GM21367 (cell line): ENCODE results near the gene SQSTM1.

Experiments used
- ATAC-seq: cut with Tn5 transposase; IDR thresholded peaks from one replicate; pipeline ENCODE4 v1.9.1; 2021; ENCODE audit not compliant: unreplicated experiment

The SQSTM1 gene

GRCh38 chr5:179872055-179872827 is 51.5 kb downstream of the SQSTM1 start:
- no peak for ATAC-seq

DNA sequence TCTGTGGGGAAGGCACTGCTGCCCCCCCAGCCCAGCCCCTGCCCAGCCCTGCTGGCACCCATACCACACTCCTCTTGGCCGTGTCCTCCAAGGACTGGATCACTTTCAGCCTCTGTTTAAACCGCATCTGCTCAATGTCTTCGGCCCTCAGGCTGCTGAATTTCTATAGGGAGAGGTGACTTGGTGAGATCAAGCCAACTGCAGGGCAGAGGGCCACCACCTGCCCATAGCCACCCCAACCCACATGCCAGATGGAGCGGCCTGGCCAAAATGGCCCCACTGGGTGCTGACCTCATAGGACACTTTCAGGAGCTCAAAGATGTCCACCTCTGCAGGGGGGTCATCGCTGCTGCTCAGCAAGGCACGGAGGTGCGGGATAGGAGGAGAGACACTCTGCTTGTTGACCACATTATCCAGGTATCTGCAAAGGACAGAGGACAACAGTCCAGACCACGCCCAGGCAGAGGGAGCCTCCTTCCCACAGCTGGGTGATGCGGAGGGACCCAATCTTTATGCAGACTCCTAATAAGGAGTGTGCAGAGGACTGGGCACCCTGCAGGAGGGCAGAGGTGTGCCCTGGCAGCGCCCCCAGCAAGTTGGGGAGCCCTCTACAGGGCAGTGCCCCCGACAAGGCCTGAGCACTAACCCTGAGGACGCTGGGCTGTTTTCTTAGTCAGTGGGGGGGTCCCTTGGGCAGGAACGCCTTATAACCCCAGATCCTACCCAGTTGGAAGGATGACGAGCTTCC is 52.3 kb downstream of the SQSTM1 start:
- no peak for ATAC-seq

GRCh38 chr5:179873588-179874110 is 52.9 kb downstream of the SQSTM1 start:
- ATAC-seq = no peak

DNA sequence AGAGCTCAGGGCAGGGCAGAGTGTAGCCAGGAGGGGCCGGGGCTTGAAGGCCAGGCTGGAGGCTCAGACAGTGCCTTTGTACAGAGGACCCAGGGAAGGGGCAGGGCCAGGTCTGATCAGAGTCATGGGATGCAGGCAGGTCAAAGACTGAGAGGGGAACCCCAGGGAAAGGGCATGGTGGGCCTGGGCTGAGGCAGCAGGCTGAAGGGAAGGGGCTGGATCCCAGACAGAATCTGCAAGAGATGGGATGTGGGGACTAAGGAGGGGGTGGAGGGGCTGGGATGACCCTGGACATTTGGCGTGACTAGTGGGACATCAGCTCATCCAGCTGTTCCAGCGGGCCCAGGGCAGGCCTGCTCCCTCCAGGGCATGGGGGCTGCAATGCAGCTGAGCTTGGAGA is 53.4 kb downstream of the SQSTM1 start:
- ATAC-seq = no peak

DNA sequence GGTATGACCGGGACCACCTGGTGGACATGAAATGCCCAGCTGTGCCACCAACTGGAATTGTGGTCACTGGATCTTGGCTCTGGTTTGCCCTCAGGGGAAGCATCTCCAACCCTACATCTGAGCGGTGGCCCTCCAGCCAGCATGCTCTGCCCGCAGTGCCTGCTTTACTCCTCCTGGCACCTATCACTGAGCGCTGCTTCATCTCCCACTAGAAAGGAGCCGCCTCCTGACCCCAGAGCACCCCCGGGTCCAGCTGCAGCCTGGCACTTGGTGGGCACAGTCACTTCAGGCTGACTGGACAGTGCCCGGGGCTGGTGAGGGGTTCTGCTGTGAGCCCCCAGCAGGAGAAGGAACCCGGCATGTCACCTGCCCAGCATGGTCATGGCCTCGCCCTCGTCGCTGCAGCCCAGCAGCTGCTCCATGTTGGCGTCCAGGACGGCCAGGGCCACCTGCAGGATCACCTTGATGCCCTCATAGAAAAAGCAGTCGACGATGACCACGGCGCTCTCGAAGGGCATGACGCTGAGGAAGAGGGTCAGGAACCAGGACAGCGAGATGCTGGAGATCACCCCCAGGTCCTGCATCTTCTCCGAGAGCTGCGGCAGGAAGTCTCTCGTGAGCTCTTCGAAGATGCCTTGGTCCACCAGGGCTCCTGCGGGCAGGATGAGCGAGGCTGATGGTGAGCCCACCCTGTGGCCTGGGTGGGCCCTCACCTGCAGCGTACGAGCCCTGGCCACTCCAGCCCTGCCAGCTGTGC is 54.0 kb downstream of the SQSTM1 start:
- no peak for ATAC-seq

DNA sequence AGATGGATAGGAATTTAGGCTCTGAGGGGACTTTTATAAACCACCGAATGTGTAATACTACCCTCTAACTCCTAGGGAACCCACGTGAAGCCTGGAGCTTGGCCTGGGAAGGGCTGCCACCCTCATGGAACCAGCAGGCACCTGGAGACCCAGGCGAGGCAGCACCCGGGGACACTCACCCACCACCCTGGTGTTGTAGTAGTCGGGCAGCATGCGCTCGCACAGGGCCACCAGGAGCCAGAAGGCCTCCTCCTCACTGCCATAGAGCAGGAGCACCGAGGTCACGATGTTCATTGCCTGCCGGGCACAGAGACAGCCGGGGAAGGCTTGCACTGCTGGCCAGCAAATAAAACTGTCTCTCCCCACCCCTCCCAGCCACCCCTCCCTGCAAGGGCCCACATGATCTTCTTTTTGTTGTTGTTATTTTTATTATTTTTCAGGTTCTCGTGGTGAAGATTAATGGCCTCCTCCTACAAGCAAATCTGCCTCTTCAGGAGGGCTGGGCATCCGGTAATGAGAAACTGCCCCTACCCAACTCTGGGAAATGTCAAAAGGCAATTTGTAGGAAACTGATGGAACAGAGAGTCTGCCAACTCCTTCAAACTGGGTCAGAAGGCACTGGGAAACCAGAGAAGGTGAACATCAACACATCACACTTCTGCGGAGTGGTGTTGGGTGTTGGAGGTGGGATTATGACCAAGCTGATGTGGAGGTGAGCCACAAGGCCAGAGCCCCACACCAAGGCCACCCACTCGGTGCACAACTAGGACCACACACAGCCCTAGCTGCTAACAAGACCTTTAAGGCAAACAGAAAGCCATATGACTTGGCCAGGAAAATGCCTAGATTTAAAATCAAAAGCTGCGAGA is 55.3 kb downstream of the SQSTM1 start:
- ATAC-seq = no peak

DNA sequence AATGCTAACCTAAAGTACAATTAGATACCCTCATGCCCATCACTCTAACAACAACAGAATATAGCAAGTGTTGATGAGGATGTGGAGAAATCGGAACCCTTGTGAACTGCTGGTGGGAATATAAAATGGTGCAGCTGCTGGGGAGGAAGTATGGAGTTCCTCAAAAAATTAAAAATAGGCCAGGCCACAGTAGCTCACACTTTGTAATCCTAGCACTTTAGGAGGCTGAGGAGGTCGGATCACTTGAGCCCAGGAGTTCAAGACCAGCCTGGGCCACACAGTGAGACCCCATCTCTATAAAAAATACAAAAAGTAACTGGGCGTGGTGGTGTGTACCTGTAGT is 55.9 kb downstream of the SQSTM1 start:
- ATAC-seq = no peak

- no peak for ATAC-seq
Observed at GRCh38 chr5:179878222-179879002, 57.7 kb downstream of the SQSTM1 start.

- ATAC-seq = no peak
Observed at GRCh38 chr5:179879003-179879689, 58.4 kb downstream of the SQSTM1 start.

DNA sequence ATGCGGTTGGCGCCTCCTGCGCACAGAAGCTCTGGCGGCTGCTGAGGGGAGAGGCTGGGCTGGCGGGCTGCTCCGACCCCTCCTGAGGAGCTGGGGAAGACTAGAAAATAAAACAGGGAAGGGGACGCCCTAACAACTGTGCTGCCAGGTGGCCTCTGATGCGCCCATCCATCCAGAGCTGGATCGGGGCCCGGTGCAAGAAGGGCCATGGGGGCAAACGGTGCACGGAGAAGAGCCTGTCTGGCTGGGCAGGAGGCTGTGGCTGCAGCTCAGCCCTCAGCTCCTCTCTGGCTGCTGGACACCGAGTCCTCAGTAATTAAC is 58.9 kb downstream of the SQSTM1 start:
- ATAC-seq = no peak

GRCh38 chr5:179880066-179880650 is 59.5 kb downstream of the SQSTM1 start:
- ATAC-seq = no peak

GRCh38 chr5:179880848-179881590 is 60.3 kb downstream of the SQSTM1 start:
- no peak for ATAC-seq

DNA sequence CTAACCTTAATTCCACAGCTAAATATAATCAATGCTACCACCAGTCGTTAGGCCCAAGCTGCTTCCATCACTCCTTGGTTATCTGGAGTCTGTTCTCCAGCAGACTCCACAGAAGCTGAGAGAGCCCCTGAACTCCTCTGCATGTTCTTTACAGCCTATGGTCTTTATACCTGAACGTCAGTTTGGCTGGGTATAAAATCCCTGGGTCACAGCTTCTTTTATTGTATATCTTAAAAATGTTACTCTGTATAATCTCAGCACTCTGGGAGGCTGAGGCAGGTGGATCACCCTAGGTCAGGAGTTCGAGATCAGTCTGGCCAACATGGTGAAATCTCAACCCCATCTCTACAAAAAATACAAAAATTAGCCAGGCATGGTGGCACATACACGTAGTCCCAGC is 61.6 kb downstream of the SQSTM1 start:
- ATAC-seq = no peak

- no peak for ATAC-seq
Observed at GRCh38 chr5:179883163-179883562, 62.5 kb downstream of the SQSTM1 start.

- ATAC-seq = no peak
Observed at GRCh38 chr5:179885491-179886090, 64.9 kb downstream of the SQSTM1 start.

- no peak for ATAC-seq
Observed at GRCh38 chr5:179886190-179886911, 65.6 kb downstream of the SQSTM1 start.

DNA sequence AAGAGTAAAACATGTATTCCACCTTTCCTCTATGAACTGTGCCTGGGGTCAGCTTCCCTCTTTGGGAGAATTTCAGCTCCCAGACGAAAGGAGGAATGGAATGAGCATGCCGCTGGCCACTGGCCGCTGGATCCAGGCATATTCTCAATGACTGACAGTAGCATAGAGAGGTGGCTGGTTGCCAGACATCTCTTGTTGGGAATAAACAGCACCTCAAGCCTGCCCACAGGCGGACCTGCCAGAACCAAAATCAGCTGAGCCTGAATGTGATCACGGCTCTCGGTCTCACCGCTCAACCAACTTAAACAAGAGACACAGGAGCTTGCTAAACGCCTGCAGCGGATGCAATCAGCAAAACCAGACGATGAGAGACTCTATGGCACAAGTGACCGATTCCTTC is 66.4 kb downstream of the SQSTM1 start:
- ATAC-seq = no peak
